NCI-H748 (cell line): ENCODE results near the gene SIGLEC12.

Source experiments
- DNase-seq: peaks from one replicate; lab custom pipeline; 2025; ENCODE audit not compliant: unreplicated experiment; lab: John Stamatoyannopoulos, UW

The SIGLEC12 gene

DNA sequence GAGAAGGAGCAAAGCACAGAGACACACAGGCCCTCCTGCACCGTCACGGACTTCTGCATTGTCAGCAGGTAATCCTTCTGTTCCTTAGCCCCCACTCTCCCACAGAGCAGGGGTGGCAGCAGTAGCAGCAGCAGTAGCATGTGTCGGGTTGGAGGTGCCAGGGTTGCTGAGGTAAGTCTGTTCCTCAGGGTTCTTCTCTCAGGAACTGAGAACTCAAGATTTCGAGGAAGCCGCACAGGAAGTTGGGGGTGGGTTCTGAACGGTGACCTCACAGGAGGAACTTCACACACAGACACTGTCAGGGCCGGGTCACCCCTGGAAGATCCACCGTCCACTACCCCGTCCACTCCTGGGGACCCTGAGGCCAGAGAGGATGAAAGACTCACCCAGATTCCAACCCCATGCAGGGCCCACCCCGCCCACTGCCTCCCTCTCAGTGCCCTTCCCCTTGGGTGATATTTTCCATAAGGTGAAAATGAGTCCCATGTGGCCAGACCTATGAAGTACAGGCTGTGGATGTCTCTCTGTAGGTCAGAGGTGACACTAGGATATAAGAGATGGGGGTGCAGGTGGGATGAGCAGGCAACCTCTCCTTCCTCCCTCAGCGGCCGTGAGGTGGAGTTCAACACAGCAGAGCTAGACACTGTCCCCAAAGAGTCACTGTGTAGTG lies at the start of gene SIGLEC12:
Gene SIGLEC12, minus strand, starts transcription at position 207 of the 670 bp plus-strand sequence. Its CDS starts 67 bp downstream, at position 140.
- no peak for DNase-seq

DNA sequence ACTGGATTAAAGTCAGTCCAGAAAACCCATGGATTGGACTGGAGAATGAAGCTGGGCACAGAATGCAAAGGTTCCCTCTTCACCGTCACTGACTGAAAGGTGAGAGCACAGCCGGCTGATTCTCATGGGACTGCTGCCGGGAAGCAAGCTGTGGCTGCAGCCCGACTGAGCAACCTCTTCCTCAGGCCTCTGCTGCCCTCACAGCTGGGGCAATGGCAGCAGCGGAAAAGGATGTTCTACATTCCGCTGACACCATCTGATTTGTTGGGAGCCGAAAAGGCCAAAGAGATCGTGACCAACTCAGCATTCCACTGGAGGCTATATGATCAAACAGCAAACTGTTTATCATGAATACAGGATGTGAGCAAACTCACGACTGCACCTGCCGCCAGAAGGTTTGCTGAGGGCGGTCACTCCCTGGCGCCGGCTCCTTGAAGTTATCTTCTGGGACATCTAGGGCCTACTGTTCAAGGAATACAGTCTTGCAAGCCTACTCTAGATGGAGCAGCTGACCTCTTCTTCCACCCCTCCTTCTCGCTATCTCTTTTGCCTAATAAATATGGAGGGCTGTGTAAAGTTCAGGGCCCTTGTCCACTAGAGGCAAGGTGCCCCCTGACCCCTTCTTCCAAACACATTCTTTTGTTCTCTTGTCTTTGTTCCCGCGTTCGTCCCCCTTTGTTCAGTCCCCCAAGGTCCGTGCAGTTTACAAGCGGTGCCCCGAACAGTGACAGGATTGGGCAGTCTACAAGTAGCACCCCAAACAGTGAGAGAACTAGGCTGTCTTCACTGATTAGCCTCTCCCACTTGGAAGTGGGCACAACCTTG lies 49.5 kb upstream of the SIGLEC12 start:
- no peak for DNase-seq

DNA sequence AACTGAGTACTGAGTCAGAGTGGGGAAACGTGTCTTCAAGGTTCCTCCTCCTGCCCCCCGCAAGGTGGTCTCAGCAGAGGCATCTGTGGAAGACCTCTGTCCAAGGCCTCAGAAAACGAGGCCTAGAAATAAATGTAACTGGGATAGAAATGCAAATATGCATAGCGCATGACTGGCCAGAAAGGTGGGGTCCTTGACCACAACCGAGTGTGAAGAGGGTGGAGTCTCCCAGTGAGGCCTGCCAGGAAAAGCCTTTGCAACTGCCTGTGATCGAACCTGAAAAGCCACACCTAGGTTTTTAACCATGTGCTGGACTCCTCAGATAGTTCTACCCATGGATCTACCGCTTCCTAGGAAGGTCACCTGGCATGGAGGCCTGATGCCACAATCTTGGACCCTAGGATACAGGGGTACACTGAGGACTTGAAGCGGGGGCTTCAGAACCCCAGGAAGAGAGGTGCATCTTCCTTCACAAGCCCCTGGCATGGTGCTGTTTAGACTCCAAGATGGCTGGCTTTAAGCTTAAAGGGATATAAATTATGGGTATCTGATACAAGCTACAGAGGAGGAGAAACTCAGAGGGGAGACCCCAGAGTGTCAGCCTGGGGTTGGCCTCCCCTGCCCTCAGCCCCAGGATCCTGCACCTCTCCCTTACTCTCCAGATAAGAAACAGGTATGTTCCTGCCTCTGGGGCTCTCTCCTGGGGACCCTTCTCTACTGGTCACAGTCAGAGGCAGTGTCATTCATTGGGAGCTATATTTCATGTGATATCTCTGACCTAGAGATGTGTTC lies 48.1 kb upstream of the SIGLEC12 start:
- no peak for DNase-seq

DNA sequence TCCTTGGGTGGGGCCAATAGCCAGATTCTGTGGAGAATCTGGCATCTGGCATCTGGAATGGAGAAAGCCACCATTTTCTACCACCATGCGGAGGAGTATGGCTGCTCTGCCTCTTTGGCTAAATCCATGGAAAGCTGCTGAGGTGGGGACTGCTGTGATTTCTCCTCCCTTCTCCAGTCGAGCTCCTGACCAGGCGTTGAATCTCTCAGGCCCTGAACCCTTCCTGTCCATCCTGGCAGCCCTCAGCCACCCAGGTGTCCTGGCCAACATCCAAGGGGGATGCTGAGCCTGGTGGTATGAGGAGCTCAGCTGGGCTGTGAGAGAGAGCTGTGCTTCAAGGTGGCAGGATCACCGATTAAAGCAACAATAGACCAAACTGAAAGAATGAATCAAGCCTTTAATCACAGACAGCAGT lies 47.3 kb upstream of the SIGLEC12 start:
- DNase-seq: no peak

DNA sequence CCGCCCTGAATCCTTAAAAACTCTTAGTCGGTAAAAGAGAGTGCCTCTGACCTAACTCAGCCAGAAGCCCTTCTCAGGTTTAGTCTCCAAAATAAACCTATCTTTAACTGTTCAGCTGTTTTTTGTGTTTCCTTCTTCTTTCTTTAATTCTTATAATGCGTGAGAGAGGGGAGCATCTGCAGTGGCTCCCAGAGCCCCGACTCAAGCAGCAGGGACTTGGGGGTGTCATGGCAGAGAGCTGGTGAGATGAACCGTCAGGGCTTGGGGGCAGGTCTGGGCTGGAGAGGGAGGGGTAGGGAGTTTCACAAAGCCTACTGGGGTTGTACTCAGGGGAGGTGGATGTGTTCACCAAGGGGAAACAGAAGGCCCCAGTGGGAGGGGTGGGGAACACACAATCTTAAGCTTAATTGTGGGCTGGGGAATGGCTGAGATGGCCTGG lies 46.6 kb upstream of the SIGLEC12 start:
- DNase-seq: no peak

DNA sequence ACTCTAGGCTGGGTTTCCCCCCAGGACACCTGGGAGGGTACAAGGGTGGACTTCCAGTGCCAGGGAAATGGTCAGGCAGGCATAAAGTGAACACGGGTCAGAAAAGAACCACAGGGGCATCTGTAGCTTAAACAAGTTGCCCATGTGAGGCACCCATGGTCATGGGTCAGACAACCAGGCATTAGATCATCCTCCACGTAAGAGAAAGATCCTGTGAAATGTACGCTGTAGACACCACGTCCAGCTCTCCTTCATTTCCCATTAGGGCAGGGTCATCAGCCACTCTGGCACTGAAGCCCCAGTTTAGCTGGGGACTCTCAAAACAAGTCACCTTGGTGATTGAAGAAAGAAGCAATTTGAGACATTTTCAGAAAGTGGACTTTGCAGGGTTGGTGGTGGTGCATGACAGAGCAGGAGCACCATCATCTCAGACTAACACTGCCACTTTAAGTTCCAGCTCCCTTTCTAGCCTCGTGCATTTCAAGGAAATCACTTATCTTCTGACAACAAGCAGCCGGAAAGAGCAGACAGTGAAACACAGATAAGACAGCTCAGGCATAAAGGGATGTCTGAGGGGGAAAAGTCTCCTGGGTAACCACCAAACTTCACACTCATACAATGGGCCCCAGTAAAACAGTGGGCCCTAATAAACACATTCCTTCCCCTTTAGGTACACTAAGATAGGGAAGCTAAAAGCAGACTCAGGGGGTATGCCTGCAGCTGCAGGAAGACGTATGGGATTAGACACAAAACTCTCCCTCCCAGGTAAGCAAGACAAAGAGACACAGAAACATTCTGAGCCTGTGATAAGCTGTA lies 46.0 kb upstream of the SIGLEC12 start:
- DNase-seq: no peak

DNA sequence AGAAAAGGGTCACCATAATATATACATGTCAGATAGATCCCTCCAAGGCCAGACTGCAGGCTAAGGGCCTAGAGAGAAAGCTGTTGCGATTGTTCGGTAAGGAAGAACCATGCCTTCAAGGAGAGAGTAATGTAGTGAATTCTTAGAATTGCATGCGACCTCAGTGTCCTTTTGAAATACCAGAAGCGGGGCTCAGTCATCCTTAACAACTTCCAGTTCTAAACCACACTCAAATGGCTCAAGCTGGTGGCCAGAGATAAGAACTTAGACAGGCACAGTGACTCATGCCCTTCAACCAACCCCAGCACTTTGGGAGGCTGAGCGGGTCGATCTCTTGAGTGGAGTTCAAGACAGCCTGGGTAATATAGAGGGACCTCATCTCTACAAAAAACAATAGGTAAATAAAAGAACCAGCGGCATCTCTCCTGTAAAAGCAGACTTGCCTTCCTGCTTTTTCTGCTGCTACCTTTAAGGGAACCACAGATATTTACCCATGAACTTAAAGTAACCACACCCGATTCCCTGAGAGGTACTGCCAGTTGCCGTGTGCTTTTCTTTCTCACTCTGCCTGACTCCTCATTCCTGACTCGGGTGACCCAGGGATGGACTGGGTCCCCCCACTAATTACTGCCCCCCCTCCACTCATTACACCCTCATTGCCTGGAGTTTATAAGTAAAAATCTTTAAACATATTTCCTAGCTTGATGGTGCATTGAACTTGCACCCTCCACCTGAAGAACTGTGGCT lies 45.2 kb upstream of the SIGLEC12 start:
- no peak for DNase-seq

DNA sequence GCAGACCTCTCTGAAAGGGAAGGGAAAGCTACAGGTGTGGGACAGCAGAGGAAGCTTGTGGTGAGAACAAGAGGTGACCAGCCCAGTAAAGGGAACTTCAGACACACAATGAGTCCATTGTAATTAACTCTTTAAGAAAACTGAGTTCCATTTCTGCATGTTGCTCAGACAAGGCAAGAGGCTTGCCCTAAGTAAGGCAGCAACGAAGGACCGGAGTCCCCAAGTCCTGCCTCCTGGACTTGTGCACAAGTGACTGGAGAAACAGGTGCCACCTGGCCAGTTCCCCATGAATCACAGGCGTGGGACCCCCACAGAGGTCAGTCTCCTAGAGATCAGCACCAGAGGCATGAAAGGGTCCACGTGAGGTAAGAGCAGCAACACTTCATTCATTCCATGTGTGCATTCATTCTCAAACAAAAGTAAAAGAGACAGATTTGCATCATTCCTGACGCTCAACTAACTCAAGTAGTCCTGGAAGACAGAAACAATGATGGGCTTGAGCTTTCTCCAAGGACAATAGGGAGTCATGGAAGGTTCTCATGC lies 44.6 kb upstream of the SIGLEC12 start:
- DNase-seq: no peak

DNA sequence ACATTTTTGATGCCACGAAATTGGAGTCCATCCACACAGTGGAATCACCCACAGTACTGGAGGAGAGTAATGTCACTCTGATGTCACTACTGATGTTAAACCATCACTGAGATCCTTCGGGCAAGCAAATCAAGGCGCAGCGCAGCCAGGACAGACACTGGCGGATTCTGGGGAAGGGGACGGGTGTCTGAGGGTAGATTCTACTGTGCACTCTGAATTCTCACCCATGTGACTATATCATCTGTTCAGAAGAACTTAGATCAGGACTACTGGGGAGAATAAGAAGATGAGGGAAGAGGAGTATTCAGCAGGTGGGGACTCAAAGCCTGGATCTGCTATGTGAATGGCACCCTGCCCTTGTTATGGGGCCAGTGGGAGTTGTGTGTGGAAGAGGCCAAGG lies 42.4 kb upstream of the SIGLEC12 start:
- DNase-seq: no peak

DNA sequence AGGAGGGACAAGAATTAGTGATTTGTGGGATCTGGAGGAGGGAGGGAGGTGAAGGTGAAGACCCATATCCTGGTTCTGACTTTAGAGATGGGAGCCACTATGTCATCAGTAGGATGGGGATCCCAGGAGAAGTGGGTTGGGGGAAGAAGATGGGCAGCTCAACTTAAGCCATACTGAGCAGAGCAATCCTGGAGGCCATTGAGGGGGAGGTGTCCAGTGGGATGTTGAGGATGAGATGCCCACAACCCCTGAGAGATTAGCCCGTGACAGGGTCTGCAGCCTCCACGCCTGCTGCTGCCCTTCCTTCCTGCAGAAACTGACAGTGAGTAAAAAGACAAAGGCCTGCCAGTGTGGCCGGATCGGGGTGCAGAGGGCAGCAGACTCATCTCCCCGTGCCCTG lies 41.1 kb upstream of the SIGLEC12 start:
- no peak for DNase-seq

DNA sequence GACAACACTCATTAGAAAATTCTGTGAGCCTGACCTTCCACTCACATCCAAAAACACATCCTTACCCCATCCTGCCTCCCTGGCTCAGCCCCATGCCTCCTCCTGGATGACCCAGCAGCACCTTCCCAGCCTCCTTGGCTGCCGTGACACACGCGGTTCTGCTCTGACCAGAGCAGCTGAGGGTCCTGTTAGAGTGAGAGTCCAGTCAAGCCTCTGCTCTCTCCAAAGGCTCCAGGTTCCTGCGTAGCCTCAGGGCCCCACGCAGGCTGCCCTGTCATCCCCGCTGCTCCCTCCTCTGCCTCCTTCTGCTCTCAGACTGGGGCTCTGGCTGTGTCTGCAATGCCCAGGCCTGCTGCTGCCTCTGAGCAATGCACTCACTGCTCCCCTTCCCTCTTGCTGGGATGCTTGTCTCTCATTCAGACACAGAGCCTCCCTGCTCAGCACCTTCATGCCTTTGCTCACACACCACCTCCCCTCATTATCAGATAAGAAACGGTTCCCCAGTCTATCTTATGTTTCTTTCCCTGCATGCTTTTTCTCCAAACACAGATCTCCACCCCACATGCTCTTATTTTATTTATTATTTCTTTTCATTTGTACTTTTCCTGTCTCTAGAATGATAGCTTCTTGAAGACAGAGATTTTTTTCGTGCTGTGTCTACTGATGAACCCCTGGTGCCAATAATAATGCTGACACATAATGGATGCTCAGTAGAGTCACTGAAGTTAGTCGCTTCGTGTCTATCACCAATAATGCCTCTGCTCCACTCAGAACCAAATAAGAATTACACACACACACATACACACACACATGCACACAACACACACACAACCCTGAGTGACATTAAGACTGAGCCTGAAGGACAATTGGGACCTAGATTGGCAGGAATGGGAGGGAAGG lies 40.1 kb upstream of the SIGLEC12 start:
- no peak for DNase-seq

DNA sequence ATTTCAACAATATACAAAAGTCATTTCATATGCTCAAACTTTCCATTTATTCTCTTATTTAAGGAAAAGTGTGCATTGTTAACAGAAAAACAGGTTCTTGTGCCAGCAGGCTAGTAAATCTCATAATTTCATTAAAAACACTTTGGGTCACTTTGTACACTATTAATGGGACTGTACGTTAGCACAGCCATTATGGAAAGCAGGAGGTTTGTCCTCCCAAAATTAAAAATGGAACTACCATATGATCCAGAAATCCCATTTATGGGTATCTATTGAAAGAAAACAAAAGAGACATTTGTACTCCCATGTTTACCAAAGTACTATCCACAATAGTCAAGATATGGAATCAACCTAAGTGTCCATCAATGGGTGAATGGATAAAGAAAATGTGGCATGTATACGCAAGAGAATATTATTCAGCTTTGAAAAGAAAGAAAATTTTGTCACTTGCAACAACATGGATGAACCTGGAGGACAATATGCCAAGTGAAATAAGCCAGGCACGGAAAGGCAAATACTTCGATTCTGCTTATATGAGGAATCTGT lies 38.3 kb upstream of the SIGLEC12 start:
- no peak for DNase-seq

DNA sequence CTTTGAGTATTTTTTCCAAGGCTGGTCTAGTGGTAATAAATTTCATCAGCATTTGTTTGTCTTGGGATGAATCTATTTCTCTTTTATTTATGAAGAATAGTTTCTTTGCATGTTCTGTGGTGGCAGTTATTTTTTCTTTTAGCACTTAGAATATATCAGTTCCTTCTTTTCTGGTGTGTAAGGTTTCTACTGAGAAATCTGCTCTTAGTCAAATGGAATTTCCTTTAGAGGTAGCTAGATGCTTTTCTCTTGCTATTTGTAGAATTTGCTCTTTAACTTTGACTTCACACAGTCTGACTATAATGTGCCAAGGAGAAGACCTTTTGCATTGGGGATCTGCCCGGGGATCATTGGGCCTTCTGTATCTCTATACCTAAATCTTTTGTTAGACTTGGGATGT lies 33.9 kb upstream of the SIGLEC12 start:
- DNase-seq: no peak

DNA sequence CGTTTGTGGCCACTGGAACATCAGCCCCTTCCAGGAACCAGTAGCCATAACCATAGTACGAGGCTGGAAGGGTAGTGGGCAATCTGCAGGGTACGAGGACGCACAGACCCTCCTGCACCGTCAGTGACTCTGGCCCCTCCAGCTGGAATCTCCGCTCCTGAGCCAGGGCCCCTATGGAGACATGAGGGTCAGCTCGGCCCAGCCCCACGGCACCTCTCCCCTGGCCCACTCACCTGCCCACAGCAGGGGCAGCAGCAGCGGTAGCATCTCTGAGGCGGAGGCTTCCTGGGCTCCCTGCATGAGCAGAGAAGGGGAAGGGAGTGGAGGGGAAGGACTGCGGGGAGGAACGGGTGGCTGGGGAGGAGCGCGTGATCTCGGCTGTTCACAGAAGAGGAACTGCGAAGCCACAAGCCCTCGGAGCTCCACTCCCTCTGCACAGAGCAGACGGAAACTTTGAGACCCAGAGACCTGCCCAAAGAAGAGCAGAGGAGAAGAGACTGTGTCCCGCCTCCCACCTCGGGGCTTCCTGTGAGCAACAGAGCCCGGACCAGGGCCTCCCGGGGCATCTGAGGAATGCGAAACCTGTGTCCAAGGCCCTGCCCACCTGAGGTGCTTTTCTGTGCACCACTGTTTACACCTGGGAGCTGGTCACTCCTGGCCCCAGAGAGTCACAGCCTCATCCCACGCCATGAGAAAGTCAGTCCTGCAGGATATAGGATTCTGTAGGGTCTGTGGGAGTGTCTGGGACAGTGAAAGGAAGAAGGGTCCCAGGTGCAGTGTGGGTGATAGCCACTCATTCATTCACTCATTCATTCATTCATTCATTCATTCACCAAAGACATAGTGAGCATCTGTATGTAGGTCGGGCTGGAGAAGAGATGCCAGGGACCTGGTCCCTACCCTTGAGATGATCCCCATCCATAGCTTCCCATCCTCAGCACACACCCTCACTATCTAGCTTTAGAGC lies 30.0 kb upstream of the SIGLEC12 start, which contains the start of gene SIGLEC6:
Gene SIGLEC6, minus strand, starts transcription at position 322 of the 967 bp plus-strand sequence. Its CDS starts 22 bp downstream, at position 300.
- DNase-seq: no peak

DNA sequence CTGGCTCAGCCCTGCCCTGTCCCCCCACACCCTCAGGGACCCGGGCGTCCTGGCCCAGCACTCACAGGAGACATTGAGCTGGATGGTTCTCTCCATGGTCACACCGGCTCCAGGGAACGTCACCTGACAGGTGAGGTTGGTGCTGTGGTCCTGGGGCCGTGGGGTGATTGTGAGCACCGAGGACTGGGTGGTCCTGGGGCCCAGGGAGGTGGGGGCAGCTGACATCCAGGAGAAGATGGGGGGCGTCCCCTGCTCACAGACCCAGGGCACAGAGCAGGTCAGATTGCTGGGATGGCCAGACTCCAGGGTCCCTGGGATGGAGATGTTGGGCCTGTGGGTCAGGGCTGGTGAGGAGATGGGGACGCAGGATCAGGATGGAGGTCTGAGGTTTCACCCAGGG lies 29.0 kb upstream of the SIGLEC12 start:
- DNase-seq: no peak

DNA sequence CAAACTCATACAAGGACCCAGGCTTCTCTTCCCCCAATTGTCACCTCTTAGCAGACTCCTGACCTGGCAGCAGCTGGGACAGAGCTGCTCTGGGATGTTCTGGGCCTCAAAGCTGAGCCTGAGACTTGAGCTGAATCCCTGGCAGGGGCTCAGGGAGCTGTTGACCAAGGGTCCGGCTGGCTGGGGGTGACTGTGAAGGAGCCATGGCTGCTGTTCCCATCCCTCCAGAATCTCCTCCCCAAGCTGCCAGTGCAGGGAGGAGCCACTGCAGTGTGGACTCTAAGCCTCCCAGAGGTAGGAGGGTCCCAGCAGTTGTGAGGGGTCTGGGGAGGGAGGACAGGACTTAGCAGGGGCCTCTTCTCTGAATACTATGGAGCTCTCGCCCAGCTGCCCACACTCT lies 27.7 kb upstream of the SIGLEC12 start:
- DNase-seq: no peak

DNA sequence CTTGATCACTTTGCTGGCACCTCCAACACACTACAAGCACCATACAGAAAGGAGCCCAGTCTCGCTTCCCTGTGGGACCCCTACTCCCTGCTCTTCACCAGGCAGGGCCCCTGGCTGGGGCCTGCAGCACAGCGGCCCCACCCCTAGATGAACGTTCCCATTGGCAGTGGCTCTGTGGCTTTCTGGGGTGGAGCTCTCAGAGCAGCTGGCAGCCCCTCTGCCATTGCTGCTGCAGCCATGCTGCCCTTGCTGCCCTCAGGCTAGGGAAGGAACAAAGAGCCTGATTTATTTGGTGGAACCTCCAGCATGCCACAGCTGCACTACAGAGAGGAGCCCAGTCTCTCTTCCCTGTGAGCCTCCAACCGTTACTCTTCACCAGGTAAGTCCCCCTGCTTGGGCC lies 24.1 kb upstream of the SIGLEC12 start:
- DNase-seq: peak; percentile 5
